Germinal center (tissue), 1 donor: ENCODE measurements around the gene PRR36.

ENCODE experiments used
- DNase-seq: peaks from one replicate; pipeline ENCODE4 v3.0.0; 2012; ENCODE audit warnings: mixed read lengths, low spot score

The PRR36 gene

GRCh38 chr19:7871437-7872305, 2.5 kb downstream of the PRR36 start:
- peak; percentile 80 for DNase-seq

- DNase-seq, result peak; percentile 47
Observed at GRCh38 chr19:7870571-7871436, 3.4 kb downstream of the PRR36 start.

- peak; percentile 26 for DNase-seq
Observed at GRCh38 chr19:7869910-7870511, 4.2 kb downstream of the PRR36 start.

DNA sequence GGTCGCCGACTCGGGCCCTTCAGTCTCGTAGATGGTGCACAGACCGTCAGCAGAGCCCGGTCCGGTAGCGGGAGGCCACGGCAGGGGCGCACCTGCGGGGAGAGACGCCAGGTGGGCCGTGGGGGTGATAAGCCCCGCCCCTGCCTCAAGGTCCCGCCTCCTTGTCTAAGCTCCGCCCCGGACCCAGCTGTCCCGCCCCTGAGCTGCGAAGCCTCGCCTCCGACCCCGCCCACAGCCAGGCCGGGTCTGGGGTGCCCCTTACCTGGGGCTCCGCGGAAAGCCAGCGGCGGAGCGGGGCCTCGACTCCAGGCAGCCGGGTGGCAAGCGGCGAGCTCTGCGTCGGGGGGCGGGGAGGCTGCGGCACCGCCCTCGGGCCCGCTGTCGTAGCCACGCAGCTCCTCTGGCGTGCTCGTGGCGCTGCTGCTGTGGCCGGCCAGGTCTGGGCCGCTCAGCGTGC, 4.7 kb downstream of the PRR36 start:
- DNase-seq, result peak; percentile 86

DNA sequence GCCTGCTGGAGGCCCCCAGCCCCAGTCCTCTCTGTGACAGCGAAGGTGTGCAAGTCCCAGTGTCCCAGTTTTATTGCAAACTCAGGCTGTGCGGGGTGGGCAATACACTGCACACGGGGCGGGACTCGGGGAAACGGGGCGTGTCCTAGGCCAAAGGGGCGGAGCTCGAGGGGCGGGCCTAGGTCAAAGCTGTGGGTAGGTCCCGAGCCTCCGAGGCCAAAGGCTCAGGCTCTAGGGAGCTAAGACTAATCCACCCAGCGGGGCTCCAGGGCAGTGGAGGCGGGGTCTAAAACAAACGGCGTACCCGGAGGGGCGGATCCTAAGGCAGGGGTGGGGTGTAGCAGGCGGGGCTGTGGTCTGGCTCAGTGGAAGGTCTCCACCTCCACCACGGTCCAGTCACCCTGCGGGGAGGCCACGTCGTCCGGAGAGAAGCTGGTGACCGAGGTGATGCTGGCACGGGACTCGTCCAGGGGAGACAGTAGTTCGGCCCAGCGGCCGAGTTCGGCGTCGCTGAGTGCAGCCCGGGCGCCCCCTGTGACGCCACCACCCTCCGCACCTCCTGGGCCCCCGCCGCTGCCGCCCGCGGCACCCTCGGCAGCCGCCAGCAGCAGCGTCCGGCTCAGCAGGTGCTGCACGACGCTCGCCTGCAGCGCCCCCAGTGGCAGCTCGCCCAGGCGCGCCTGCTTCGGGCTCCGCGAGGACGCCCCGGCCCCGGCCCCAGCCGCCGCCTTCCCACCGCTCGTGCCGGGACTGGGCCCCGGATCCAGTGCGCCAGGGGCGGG, 5.3 kb downstream of the PRR36 start:
- DNase-seq, result peak; percentile 92

DNA sequence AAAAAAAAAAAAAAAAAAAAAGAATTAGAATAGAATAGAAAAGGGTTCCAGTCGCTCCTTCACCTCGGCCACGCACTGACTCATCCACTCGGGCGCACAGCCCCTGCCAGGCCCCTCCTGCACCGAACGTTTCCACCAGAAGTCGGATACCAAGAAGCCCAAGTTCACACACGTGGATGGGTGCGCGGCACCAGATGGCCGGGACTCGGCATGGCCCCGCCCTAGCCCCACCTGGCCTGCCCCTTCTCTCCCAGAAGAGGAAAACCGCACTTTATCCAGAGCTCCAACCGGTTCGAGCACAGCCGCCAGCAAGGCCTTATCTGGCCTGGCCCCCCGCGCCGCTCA, 5.9 kb downstream of the PRR36 start:
- DNase-seq, result no peak

GRCh38 chr19:7867092-7867844, 6.9 kb downstream of the PRR36 start:
- no peak for DNase-seq

GRCh38 chr19:7866399-7867091, 7.6 kb downstream of the PRR36 start:
- DNase-seq, result no peak

DNA sequence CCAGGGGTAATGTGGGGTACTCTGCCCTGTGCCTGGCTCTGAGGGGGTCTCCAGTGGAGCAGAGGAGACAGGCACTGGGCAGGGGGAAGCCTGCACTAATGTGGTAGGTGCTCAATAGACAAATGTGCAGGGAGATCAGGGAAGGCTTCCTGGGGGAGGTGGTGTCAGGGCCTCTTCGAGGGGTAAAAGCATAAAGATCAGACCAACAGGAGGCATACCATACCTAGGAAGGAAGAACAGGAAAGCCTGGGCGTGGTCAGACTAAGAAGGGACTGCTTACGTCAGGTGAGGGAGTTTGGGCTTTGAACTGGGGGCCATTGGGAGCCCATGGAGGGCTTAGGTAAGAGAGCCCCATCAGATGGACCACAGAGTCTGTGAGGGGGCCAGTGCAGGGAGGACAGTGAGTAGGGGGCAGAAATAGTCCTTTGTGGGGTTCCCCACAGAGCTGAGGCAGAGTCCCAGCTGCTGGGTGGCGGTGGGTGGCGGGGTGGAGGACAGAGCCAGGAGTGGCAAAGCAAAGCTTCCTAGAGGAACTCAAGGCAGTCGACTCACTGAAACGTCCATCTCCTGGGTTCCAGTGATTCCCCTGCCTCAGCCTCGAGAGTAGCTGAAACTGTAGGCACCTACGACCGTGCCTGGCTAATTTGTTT, 8.8 kb downstream of the PRR36 start:
- no peak for DNase-seq

- DNase-seq, result no peak
Observed at GRCh38 chr19:7864690-7865074, 9.5 kb downstream of the PRR36 start.

- no peak for DNase-seq
Observed at GRCh38 chr19:7863971-7864689, 10.1 kb downstream of the PRR36 start.

GRCh38 chr19:7863157-7863970, 10.8 kb downstream of the PRR36 start:
- DNase-seq, result no peak

DNA sequence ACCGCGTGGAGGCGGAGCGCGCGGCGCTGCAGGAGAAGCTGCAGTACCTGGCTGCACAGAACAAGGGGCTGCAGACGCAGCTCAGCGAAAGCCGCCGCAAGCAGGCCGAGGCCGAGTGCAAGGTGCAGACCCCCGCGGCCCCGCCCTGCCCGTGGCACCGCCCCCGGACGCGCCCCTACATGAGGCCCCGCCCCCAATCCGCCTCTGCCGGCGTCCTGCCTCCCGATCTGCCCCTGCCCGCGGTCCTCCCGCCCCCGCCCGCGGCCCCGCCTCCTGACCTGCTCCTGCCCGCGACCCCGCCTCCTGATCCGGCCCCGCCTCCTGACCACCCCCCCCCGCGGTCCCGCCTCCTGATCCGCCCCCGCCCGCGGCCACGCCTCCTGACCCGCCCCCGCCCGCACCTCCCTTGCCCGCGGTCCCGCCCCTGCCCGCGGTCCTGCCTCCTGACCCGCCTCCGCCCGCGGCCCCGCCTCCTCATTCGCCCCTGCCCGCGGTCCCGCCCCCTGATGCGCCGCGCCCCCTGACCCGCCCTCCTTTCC, 11.7 kb downstream of the PRR36 start:
- DNase-seq, result peak; percentile 94

DNA sequence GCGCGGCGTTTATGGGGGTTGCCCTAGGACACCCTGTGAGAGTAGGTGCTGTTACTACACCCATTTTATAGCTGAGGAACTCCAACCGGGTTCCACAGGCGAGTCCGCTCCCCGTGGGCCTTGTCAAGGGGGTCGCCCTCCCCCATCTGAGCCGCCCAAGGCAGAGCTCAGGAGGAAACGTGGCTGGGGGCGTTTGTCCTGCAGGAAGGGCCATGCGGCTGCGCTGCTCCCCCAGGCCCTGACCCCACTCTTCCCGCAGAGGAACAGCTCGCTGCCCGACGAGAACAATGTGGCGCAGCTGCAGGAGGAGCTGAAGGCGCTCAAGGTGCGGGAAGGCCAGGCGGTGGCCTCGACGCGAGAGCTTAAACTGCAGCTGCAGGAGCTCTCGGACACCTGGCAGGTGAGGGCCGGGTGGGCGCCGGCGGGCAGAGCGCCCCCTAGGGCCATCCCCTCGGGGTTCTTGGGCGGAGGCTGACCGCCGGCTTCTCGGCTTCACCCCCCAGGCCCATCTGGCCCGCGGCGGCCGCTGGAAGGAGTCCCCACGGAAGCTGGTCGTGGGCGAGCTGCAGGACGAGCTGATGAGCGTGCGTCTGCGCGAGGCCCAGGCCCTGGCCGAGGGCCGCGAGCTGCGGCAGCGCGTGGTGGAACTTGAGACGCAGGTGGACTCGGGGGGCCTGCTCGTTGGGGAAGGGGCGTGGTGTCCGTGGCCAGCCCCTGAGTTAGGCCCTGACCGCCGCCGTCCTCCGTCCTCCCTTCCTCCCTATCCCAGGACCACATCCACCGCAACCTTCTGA, 12.4 kb downstream of the PRR36 start:
- DNase-seq, result no peak

GRCh38 chr19:7860714-7861618, 13.2 kb downstream of the PRR36 start:
- DNase-seq, result no peak
